K562 (cell line): Measurements from ENCODE around the gene KLF1. TPM values are rescaled to one million over a fixed set of nuclear protein-coding genes. Genes with fewer than 3 reads are reported as not detected.

Experiments used
- ATAC-seq: fragments of 200-7000 bp; cut with Tn5 transposase; 3 replicates; pipeline ENCODE4 v1.9.1; 2020; ENCODE audit warnings: moderate library complexity
- BruUV-seq: library from RNA; stranded (reverse); fragments of 400-500 nt; replicated peaks from 2 replicates; lab custom pipeline; 2021; lab: Mats Ljungman, UMichigan
- CTCF ChIA-PET: fragments of 300-600 bp; formaldehyde crosslinking; extraction: SDS; loops from one replicate; lab custom pipeline; 2021; ENCODE audit warnings: low intra/inter-chr PET ratio; lab: Yijun Ruan, JAX
- POLR2A ChIA-PET: fragments of 300-600, 350-650 bp; sonication (Branson Sonifier 250); formaldehyde crosslinking; extraction: SDS; loops from one replicate; lab custom pipeline; 2021; ENCODE audit warnings: antibody characterized with exemption, inconsistent platforms; lab: Yijun Ruan, JAX
- DNase-seq, 4 experiments: peaks; one replicate each; pipeline versions ENCODE4 v3.0.0 to v3.0.0-alpha.2; 2011 to 2018; ENCODE audit warnings: low spot score in 3 of 4, mixed read lengths in 3 of 4; ENCODE audit errors: extremely low read depth in 1 of 4
- FAIRE-seq: peaks from 2 replicates; lab custom pipeline; 2011; peaks lifted over from hg19 to GRCh38; lab: Jason Lieb, UNC
- H2AFZ ChIP-seq: 2 replicates; pipeline ENCODE4 v1.6.0; 2011; ENCODE audit warnings: low read depth, low read length, control low read depth, inconsistent platforms
- H3K27ac ChIP-seq: fragments of 200-600 bp; 3 replicates; pipeline ENCODE4 v1.8.0; 2011; ENCODE audit warnings: low read depth, mild to moderate bottlenecking, control low read depth, inconsistent platforms, low read length, moderate library complexity, mixed read lengths; ENCODE audit errors: extremely low read depth
- H3K27me3 ChIP-seq, 2 experiments: fragments of 300-600 bp in 1 of 2; 2 replicates in 1 of 2; 3 replicates in 1 of 2; pipeline versions ENCODE4 v1.6.0 to v1.8.0; 2011; ENCODE audit warnings: inconsistent platforms in 2 of 2, low read length in 2 of 2, mild to moderate bottlenecking in 1 of 2, mixed read lengths in 1 of 2, moderate library complexity in 1 of 2; ENCODE audit not compliant: control insufficient read depth in 2 of 2, insufficient read depth in 2 of 2
- H3K36me3 ChIP-seq: fragments of 300-600 bp; 3 replicates; pipeline ENCODE4 v1.8.0; 2011; ENCODE audit warnings: mild to moderate bottlenecking, low read length, inconsistent platforms; ENCODE audit not compliant: control insufficient read depth, insufficient read depth
- H3K4me1 ChIP-seq, 2 experiments: fragments of 200-600 bp in 1 of 2; replicated peaks in 1 of 2; 2 replicates in 1 of 2; 3 replicates in 1 of 2; pipeline versions ENCODE4 v1.5.1 to v1.8.0; 2011; ENCODE audit warnings: inconsistent platforms in 2 of 2, low read length in 2 of 2, mild to moderate bottlenecking in 1 of 2, mixed read lengths in 1 of 2, moderate library complexity in 1 of 2; ENCODE audit not compliant: control insufficient read depth in 2 of 2, insufficient read depth in 2 of 2
- H3K4me2 ChIP-seq: 2 replicates; pipeline ENCODE4 v1.6.1; 2011; ENCODE audit warnings: low read length, control low read depth, inconsistent platforms, mixed read lengths; ENCODE audit not compliant: insufficient read depth
- H3K4me3 ChIP-seq: fragments of 200-600 bp; sonication (generic), shearing (Covaris generic); 2 replicates; pipeline ENCODE4 v1.5.1; 2016; ENCODE audit warnings: control low read depth, inconsistent platforms
- H3K79me2 ChIP-seq: fragments of 200-600 bp; 3 replicates; pipeline ENCODE4 v1.8.0; 2011; ENCODE audit warnings: low read length, inconsistent platforms; ENCODE audit not compliant: control insufficient read depth, insufficient read depth
- H3K9ac ChIP-seq, 2 experiments: 2 replicates each; pipeline versions ENCODE4 v1.6.0 to v1.6.1; 2011; ENCODE audit warnings: low read depth in 2 of 2, low read length in 2 of 2, control low read depth in 1 of 2, inconsistent platforms in 1 of 2, mild to moderate bottlenecking in 1 of 2, mixed read lengths in 1 of 2; ENCODE audit not compliant: insufficient read depth in 1 of 2
- H3K9me1 ChIP-seq: one replicate; pipeline ENCODE4 v1.6.0; 2011; ENCODE audit warnings: inconsistent platforms, mild to moderate bottlenecking, low read length, moderate library complexity; ENCODE audit not compliant: control insufficient read depth, insufficient read depth
- H3K9me3 ChIP-seq: replicated peaks from 2 replicates; pipeline ENCODE4 v1.5.1; 2011; ENCODE audit warnings: low read depth, low read length, inconsistent platforms; ENCODE audit not compliant: control insufficient read depth, insufficient read depth
- H4K20me1 ChIP-seq: replicated peaks from 2 replicates; pipeline ENCODE4 v1.6.1; 2011; ENCODE audit warnings: low read length, inconsistent platforms, mixed read lengths; ENCODE audit not compliant: control insufficient read depth, insufficient read depth
- EHMT2 ChIP-seq: fragments of 450-650 bp; IDR thresholded peaks from 2 replicates; pipeline ENCODE4 v1.6.1; 2018; ENCODE audit warnings: antibody characterized with exemption
- HEY1 ChIP-seq: fragments of 250-450 bp; sonication (Bioruptor Pico); IDR thresholded peaks from 2 replicates; pipeline ENCODE4 v1.5.0; 2020; ENCODE audit warnings: mild to moderate bottlenecking, moderate library complexity, borderline replicate concordance
- HLTF ChIP-seq: fragments of 450-650 bp; IDR thresholded peaks from 2 replicates; pipeline ENCODE4 v1.6.1; 2016
- MBD2 ChIP-seq: sonication (generic); IDR thresholded peaks from 2 replicates; pipeline ENCODE4 v1.6.1; 2016; ENCODE audit warnings: low read depth, borderline replicate concordance
- NR2C1 ChIP-seq, 2 experiments: fragments of 450-650 bp; IDR thresholded peaks; 2 replicates each; pipeline ENCODE4 v1.6.1; 2017; ENCODE audit warnings: mild to moderate bottlenecking in 2 of 2, antibody characterized with exemption in 1 of 2, inconsistent platforms in 1 of 2, missing compliant biosample characterization in 1 of 2, missing genetic modification characterization in 1 of 2
- POLR3G ChIP-seq: IDR thresholded peaks from 2 replicates; pipeline ENCODE4 v1.6.1; 2011; ENCODE audit not compliant: insufficient read length, insufficient replicate concordance; ENCODE audit errors: extremely low read depth
- SETDB1 ChIP-seq: IDR thresholded peaks from one replicate; pipeline ENCODE4 v1.6.1; 2012; ENCODE audit warnings: low read length, control low read depth, inconsistent platforms
- YY1 ChIP-seq, 3 experiments: IDR thresholded peaks; 2 replicates each; pipeline ENCODE4 v1.6.1; 2011; ENCODE audit warnings: low read length in 2 of 3, mild to moderate bottlenecking in 2 of 3, moderate library complexity in 2 of 3, borderline replicate concordance in 1 of 3, control low read depth in 1 of 3, low read depth in 1 of 3; ENCODE audit not compliant: insufficient read depth in 3 of 3, insufficient replicate concordance in 2 of 3, control insufficient read depth in 1 of 3, insufficient read length in 1 of 3; ENCODE audit errors: extremely low read depth in 1 of 3
- ZNF766 ChIP-seq: fragments of 200-800 bp; sonication (Bioruptor generic); conservative IDR thresholded peaks from 2 replicates; pipeline ENCODE4 v1.6.1; 2016; ENCODE audit warnings: missing genetic modification characterization, missing compliant biosample characterization
- WGBS: fragments of 100-300 bp; shearing (Covaris generic); methylation state at CpG from one replicate; pipeline ENCODE4 v1.1.6; 2016; ENCODE audit warnings: low coverage, mixed read lengths; ENCODE audit not compliant: insufficient coverage; ENCODE audit errors: missing lambda C conversion rate; 5-methylcytosine and 5-hydroxymethylcytosine counted together
- in situ Hi-C: fragments of 300-500 bp; cut with MboI; formaldehyde crosslinking; loops from 4 replicates; pipeline ENCODE4 v1.15.0; 2018; ENCODE audit warnings: inconsistent platforms, mixed read lengths
- intact Hi-C: fragments of 100-400 bp; cut with micrococcal nuclease; formaldehyde crosslinking; loops from 2 replicates; pipeline ENCODE4 v1.14.2; 2022
- polyA plus RNA-seq, 8 experiments: library from polyadenylated mRNA; depleted of rRNA in 4 of 8; stranded (reverse) in 5 of 8; unstranded in 3 of 8; fragments of >200 nt; fragmentation: Nextera tagmentation in 2 of 8; fragmentation: Illumina TruSeq in 1 of 8; extraction: Ambion mirVana in 2 of 8; extraction: Trizol in 1 of 8; gene quantifications; 2 replicates each; pipeline versions ENCODE4 v1.2.1 to v1.2.3, GENCODE V29; 2011 to 2014; ENCODE audit warnings: inconsistent platforms in 1 of 8, missing spikeins in 1 of 8
- total RNA-seq, 7 experiments: library from RNA; depleted of rRNA in 6 of 7; stranded (reverse); fragments of >200 nt in 6 of 7; fragmentation: Illumina TruSeq in 2 of 7; extraction: Trizol in 2 of 7; gene quantifications; 2 replicates each; pipeline versions ENCODE4 v1.2.1 to v1.2.3, GENCODE V29; 2011 to 2021; ENCODE audit warnings: low replicate concordance in 1 of 7
- TF ChIP-seq, protein P1 (sequence below), 2 experiments: fragments of 200-800 bp in 1 of 2; sonication (Bioruptor generic) in 1 of 2; sonication (generic) in 1 of 2; formaldehyde crosslinking in 1 of 2; IDR thresholded peaks in 1 of 2; conservative IDR thresholded peaks in 1 of 2; 2 replicates each; pipeline versions ENCODE4 v1.5.0 to v1.6.1; 2016 to 2020; ENCODE audit warnings: missing compliant biosample characterization in 1 of 2, missing genetic modification characterization in 1 of 2, missing genetic modification reagents in 1 of 2

KLF1 gene
- total and polyA plus RNA-seq, 9 of the 15 experiments (the other 6 are each of a cell fraction or from before 2014, with no cell fraction given): 8.4 to 163 (median 47.3) TPM

DNA sequence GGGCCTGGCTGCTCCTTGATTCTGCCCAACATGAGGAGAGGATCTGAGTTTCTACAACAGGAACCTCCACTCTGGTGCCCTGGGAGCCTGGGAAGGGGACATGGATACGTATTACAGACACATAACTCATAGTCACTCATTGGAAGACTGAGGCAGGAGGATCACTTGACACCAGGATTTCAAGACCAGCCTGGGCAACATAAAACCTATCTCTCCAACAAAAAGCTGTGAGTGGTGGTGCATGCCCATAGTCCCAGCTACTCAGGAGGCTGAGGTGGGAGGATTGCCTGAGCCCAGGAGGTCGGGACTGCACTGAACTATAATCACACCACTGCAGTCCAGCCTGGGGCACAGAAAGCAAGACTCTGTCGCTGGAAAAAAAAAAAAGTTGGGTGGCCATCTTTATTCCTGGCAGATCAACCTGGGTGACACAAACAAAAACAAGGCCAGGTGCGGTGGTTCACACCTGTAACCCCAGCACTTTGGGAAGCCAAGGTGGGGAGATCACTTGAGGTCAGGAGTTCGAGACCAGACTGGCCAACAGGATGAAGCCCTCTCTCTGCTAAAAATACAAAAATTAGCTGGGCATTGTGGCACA is 1.1 kb upstream of the KLF1 start:
- peaks cover 10% of the 10 kb centered on the region; the same call in 1 of the 2 replicates for H4K20me1 ChIP-seq
- peak overlapping the region; percentile 96 for H3K27ac ChIP-seq
- peaks cover 29 to 74% of the 10 kb centered on the region in 2 experiments; a peak in 4 of 5 replicates for H3K4me1 ChIP-seq
- in situ Hi-C loops: no loop called here
- ChIA-PET CTCF (no interaction called here), POLR2A (interaction anchor here (0.6 to 5.9 kb wide), 9 partner anchors 11 to 262 kb away, joined by 3 to 37 read pairs (median 4); partner anchors contain the start of genes CALR, IER2, STX10 and SYCE2)
- no peak for FAIRE-seq
- peak overlapping the region; percentile 94 to 95 for H3K9ac ChIP-seq
- BruUV-seq: no TSS peak
- H3K9me1 ChIP-seq: no peaks in the 10 kb centered on the region
- ATAC-seq: no peak
- intact Hi-C loops: loop anchor here (5.0 kb wide), 3 partner anchors 49 to 79 kb away; partner anchors contain the start of genes CALR, DAND5 and MAST1
- WGBS: 40% methylated on average over 5 of the region's 5 CpGs
- H3K9me3 ChIP-seq: no peaks in the 10 kb centered on the region
- H3K4me2 ChIP-seq: peak overlapping the region; percentile 100
- H2AFZ ChIP-seq: peak overlapping the region; percentile 53
- H3K79me2 ChIP-seq: peaks cover 66% of the 10 kb centered on the region
- DNase-seq: no peak
- H3K36me3 ChIP-seq: peaks cover 25% of the 10 kb centered on the region
- TF ChIP-seq YY1 (IDR thresholded peaks at IDR 0.05; ENCODE audit: borderline replicate concordance in 1 of 3, control insufficient read depth in 1 of 3, extremely low read depth in 1 of 3, insufficient read depth in 3 of 3, insufficient read length in 1 of 3, insufficient replicate concordance in 2 of 3, low read depth in 1 of 3, low read length in 2 of 3): peak in 2 of 3 experiments; percentile 33 to 87
- TF ChIP-seq MBD2: 0 out of 2 replicates have a peak, but pooled peaks have one; percentile 5
- no peak for TF ChIP-seq HLTF
- TF ChIP-seq EHMT2: no peak
- TF ChIP-seq HEY1 (CRISPR knock-in tag): no peak
- no peak for TF ChIP-seq NR2C1 (IDR thresholded peaks at IDR 0.05)
- TF ChIP-seq NR2C1 (tag; IDR thresholded peaks at IDR 0.05): no peak
- no peak for TF ChIP-seq POLR3G
- TF ChIP-seq SETDB1: no peak
- TF ChIP-seq ZNF766 (CRISPR knock-in tag): 0 out of 2 replicates have a peak, but pooled peaks have one; percentile 27
- TF ChIP-seq, protein P1, sequence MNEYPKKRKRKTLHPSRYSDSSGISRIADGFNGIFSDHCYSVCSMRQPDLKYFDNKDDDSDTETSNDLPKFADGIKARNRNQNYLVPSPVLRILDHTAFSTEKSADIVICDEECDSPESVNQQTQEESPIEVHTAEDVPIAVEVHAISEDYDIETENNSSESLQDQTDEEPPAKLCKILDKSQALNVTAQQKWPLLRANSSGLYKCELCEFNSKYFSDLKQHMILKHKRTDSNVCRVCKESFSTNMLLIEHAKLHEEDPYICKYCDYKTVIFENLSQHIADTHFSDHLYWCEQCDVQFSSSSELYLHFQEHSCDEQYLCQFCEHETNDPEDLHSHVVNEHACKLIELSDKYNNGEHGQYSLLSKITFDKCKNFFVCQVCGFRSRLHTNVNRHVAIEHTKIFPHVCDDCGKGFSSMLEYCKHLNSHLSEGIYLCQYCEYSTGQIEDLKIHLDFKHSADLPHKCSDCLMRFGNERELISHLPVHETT (CRISPR knock-in tag; conservative IDR thresholded peaks at IDR 0.05 in 1 of 2, IDR thresholded peaks at IDR 0.05 in 1 of 2): 0 out of 4 replicates have a peak, but pooled peaks of 1 of the 2 experiments have one; percentile 10
- H3K4me3 ChIP-seq: peak overlapping the region; percentile 70; the same call in 1 of the 2 replicates
- H3K27me3 ChIP-seq: no peaks in the 10 kb centered on the region
